ENCODE measurements around the gene PROC.

Gene PROC

GRCh38 chr2:127469974-127470373 is 51.7 kb downstream of the PROC start:
- no peak overlapping the region for H3K4me3 ChIP-seq (replicated peaks; ENCODE audit: low read depth, low read length)
- no peak for DNase-seq (ENCODE audit: extremely low read depth, low read depth)
- no peak for TF ChIP-seq CTCF (IDR thresholded peaks at IDR 0.05; ENCODE audit: low read depth, low read length, missing control alignments)

- no peak for DNase-seq (ENCODE audit: extremely low read depth, low read depth)
- H3K4me3 ChIP-seq (replicated peaks; ENCODE audit: low read depth, low read length) = no peak overlapping the region
- TF ChIP-seq CTCF (IDR thresholded peaks at IDR 0.05; ENCODE audit: low read depth, low read length, missing control alignments) = no peak
Observed at GRCh38 chr2:127471286-127471988, 53.2 kb downstream of the PROC start.

GRCh38 chr2:127472268-127472667 is 54.0 kb downstream of the PROC start:
- H3K4me3 ChIP-seq (replicated peaks; ENCODE audit: low read depth, low read length) = no peak overlapping the region
- no peak for TF ChIP-seq CTCF (IDR thresholded peaks at IDR 0.05; ENCODE audit: low read depth, low read length, missing control alignments)
- no peak for DNase-seq (ENCODE audit: extremely low read depth, low read depth)

GRCh38 chr2:127475788-127476187 is 57.6 kb downstream of the PROC start:
- TF ChIP-seq CTCF (IDR thresholded peaks at IDR 0.05; ENCODE audit: low read depth, low read length, missing control alignments) = no peak
- no peak overlapping the region for H3K4me3 ChIP-seq (replicated peaks; ENCODE audit: low read depth, low read length)
- DNase-seq (ENCODE audit: extremely low read depth, low read depth) = no peak
